ENCODE data around the gene PPP1R1B.

Gene PPP1R1B

GRCh38 chr17:39605492-39606433, 21.0 kb upstream of the PPP1R1B start:
- no peak for DNase-seq (ENCODE audit: low read depth)
- H3K4me3 ChIP-seq (ENCODE audit: low read depth, low read length): no peak overlapping the region
- TF ChIP-seq, protein P1, sequence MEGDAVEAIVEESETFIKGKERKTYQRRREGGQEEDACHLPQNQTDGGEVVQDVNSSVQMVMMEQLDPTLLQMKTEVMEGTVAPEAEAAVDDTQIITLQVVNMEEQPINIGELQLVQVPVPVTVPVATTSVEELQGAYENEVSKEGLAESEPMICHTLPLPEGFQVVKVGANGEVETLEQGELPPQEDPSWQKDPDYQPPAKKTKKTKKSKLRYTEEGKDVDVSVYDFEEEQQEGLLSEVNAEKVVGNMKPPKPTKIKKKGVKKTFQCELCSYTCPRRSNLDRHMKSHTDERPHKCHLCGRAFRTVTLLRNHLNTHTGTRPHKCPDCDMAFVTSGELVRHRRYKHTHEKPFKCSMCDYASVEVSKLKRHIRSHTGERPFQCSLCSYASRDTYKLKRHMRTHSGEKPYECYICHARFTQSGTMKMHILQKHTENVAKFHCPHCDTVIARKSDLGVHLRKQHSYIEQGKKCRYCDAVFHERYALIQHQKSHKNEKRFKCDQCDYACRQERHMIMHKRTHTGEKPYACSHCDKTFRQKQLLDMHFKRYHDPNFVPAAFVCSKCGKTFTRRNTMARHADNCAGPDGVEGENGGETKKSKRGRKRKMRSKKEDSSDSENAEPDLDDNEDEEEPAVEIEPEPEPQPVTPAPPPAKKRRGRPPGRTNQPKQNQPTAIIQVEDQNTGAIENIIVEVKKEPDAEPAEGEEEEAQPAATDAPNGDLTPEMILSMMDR (IDR thresholded peaks at IDR 0.05; ENCODE audit: control insufficient read depth, extremely low read depth, insufficient read depth): no peak

GRCh38 chr17:39606434-39607056, 20.2 kb upstream of the PPP1R1B start:
- no peak overlapping the region for H3K4me3 ChIP-seq (ENCODE audit: low read depth, low read length)
- TF ChIP-seq, protein P1 (IDR thresholded peaks at IDR 0.05; ENCODE audit: control insufficient read depth, extremely low read depth, insufficient read depth): no peak
- no peak for DNase-seq (ENCODE audit: low read depth)

DNA sequence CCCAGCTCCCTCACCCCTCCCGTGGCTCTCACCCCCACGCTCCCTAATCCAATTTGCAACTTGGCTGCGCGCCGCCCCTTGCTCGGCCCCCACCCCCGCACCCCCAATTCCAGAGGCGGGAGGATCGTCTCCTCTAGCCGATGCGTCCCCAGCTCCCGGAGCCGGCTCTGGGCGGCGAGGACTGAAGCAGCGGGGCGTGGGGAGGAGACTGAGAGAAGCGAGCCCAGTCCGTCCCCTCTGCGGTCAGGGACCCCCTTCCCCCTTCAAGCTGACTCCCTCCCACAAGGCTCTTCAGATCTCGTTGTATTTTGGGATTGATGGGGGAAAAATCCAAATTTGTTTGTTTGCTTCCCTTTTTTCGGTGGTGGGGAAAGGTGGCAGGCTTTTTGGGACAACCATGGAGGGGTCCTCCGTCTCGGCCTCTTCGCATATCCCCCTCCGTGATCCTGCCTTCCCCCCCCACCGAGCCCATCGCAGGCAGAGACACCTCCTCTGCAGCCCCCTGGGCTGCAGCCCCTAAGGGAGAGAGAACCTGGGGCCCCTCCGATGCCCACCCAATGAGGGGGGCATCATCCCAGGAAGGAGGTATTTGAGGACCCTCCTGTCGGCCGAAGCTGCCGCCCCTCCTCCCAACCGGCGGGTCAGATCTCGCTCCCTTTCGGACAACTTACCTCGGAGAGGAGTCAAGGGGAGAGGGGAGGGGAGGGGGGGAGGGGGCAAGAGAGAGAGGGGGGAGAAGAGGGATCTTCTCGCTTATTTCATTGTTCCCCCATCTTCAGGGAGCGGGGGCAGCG, 19.5 kb upstream of the PPP1R1B start:
- TF ChIP-seq, protein P1 (IDR thresholded peaks at IDR 0.05; ENCODE audit: control insufficient read depth, extremely low read depth, insufficient read depth): no peak
- no peak for DNase-seq (ENCODE audit: low read depth)
- H3K4me3 ChIP-seq (ENCODE audit: low read depth, low read length): no peak overlapping the region

- DNase-seq (ENCODE audit: low read depth): no peak
- no peak within 1 kb of the TSS for H3K4me3 ChIP-seq (ENCODE audit: low read depth, low read length)
- TF ChIP-seq, protein P1 (IDR thresholded peaks at IDR 0.05; ENCODE audit: control insufficient read depth, extremely low read depth, insufficient read depth): no peak
Observed at GRCh38 chr17:39607851-39608130, 19.0 kb upstream of the PPP1R1B start, which contains the start of gene NEUROD2. NEUROD2 (minus strand) TSS chr17:39607920; CDS start chr17:39606599, 1,321 bp downstream.

DNA sequence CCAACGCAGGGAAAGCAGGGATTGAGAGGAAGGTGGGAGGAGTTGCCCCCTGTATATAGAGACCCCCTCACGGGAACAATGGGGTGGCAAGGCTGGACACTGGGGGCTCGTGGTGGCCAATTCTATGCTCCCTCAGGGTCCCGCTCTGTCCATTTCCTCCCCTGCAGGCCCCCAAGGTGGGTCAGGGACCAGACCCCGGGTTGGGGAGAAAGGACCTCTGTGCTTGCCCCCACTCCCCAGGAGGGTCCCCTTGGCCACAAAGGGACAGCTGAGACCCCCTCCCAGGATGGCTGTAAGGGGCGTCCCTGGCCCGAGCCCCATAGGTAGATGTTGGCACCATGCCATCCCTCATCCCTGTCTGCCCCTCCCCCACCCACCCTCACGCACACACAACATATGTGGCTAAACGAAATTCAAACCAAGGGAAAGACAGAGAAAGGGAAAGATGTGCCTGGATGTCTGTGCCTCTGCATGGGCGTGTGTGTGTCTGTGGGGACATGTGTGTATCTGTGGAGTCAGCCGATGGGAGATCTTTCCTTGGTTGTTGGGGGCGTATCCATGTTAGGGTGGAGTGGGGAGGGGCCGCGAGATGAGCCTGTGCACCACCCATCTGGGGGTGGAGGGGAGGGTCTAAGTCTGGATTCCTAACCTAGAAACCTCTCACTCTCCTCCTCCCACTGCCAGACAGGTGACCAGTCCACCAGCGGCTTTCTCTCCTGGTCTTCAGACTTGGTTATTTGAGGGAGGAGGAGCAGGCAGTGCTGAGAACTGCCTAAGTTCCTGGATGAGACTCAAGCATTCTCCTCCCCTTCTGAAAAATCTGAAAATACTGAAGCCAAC, 18.4 kb upstream of the PPP1R1B start:
- TF ChIP-seq, protein P1 (IDR thresholded peaks at IDR 0.05; ENCODE audit: control insufficient read depth, extremely low read depth, insufficient read depth): no peak
- H3K4me3 ChIP-seq (ENCODE audit: low read depth, low read length): no peak overlapping the region
- DNase-seq (ENCODE audit: low read depth): no peak

DNA sequence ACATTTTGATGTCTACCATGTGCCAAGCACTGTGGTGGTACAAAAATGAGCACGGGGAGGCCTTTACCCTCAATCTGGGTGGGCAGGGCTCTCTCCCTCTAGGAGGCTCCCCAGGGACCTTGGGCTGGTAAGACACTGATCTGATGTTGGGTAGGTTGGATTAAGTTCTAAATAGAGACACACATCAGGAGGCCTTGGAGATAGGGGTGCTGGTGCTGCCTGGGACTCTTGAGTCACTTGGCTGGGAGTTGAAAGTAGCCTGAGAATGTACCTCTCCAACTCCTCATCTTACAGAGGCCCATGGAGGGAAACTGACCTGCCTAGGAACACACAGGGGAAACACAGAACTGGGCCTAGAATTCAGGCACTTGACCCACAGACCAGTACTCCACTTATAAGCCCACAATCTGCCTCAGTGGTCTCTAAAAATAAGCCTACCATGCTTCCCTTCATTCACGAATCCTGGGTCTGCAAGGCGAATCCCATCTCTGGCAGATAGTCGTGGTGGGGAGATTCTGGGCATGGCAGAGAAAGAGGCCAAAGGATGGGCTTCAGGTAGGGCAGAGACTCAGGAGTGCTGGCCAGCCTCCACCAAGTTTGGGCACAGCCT, 17.2 kb upstream of the PPP1R1B start:
- no peak for DNase-seq (ENCODE audit: low read depth)
- H3K4me3 ChIP-seq (ENCODE audit: low read depth, low read length): no peak overlapping the region
- TF ChIP-seq, protein P1 (IDR thresholded peaks at IDR 0.05; ENCODE audit: control insufficient read depth, extremely low read depth, insufficient read depth): no peak

All from LNCaP clone FGC (cell line).